Measurements from ENCODE around the gene SOCS6. TPM values are rescaled to one million over a fixed set of nuclear protein-coding genes. Genes with fewer than 3 reads are reported as not detected.

SOCS6 gene
- total RNA-seq, 3 donors from 2014 or later = 17.9 to 32.9 (median 20.6) TPM

DNA sequence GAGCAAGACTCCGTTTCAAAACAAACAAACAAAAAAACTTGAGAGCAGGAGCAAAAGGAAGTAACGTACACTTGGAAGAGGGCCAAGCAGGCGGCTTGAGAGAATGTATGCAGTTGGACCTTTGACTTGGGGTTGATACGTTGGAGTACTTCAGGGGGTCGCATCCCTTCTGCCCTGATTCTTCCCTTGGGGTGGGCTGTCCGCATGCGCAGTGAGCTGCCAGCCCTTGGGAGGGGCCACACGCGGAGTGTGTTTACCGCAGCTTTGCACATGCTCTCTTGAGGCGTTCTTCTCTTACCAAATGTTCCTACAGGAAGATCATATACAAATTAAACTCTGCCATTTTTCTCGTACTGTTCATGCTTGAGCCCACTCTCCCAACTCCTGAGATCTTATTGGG is 38.1 kb upstream of the SOCS6 start:
- no peaks in the 10 kb centered on the region for H3K9me3 ChIP-seq
- TF ChIP-seq POLR2AphosphoS5 (IDR thresholded peaks at IDR 0.05) = no peak
- TF ChIP-seq POLR2A (IDR thresholded peaks at IDR 0.05) = no peak
- TF ChIP-seq, protein P1, sequence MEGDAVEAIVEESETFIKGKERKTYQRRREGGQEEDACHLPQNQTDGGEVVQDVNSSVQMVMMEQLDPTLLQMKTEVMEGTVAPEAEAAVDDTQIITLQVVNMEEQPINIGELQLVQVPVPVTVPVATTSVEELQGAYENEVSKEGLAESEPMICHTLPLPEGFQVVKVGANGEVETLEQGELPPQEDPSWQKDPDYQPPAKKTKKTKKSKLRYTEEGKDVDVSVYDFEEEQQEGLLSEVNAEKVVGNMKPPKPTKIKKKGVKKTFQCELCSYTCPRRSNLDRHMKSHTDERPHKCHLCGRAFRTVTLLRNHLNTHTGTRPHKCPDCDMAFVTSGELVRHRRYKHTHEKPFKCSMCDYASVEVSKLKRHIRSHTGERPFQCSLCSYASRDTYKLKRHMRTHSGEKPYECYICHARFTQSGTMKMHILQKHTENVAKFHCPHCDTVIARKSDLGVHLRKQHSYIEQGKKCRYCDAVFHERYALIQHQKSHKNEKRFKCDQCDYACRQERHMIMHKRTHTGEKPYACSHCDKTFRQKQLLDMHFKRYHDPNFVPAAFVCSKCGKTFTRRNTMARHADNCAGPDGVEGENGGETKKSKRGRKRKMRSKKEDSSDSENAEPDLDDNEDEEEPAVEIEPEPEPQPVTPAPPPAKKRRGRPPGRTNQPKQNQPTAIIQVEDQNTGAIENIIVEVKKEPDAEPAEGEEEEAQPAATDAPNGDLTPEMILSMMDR (IDR thresholded peaks at IDR 0.05) = no peak
- H3K36me3 ChIP-seq = no peaks in the 10 kb centered on the region
- H3K27ac ChIP-seq = no peak overlapping the region
- DNase-seq (ENCODE audit: low spot score in 2 of 2) = no peak
- no peak overlapping the region for H3K4me3 ChIP-seq
- no peaks in the 10 kb centered on the region for H3K27me3 ChIP-seq
- intact Hi-C loops (cut with DNase I; ENCODE audit: low total_unique reads) = no loop called here
- H3K4me1 ChIP-seq = no peaks in the 10 kb centered on the region

DNA sequence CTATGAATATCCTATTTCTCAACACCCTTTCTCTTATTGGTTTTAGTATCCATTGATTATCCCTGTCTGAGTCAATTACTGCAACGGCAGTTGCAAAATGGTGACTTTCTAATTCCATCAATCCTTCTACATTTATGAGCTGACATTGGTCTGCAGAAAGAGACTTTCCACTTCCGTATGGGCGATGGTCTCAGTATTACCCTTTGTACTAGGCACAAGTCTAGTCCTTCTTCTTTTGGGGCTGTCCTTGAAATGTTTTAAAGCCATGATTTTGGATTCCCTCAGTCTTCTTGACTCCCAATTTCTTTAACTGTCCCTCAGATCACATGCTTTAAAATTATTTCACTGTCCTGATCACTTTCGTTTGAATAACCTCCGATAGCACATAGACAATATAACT is 32.7 kb upstream of the SOCS6 start:
- no peaks in the 10 kb centered on the region for H3K36me3 ChIP-seq
- DNase-seq (ENCODE audit: low spot score in 2 of 2) = no peak
- TF ChIP-seq, protein P1 (IDR thresholded peaks at IDR 0.05) = no peak
- no peak for TF ChIP-seq POLR2AphosphoS5 (IDR thresholded peaks at IDR 0.05)
- TF ChIP-seq POLR2A (IDR thresholded peaks at IDR 0.05) = no peak
- no peak overlapping the region for H3K27ac ChIP-seq
- no peaks in the 10 kb centered on the region for H3K27me3 ChIP-seq
- no peak overlapping the region for H3K4me3 ChIP-seq
- no peaks in the 10 kb centered on the region for H3K4me1 ChIP-seq
- intact Hi-C loops (cut with DNase I; ENCODE audit: low total_unique reads) = no loop called here
- H3K9me3 ChIP-seq = no peaks in the 10 kb centered on the region

DNA sequence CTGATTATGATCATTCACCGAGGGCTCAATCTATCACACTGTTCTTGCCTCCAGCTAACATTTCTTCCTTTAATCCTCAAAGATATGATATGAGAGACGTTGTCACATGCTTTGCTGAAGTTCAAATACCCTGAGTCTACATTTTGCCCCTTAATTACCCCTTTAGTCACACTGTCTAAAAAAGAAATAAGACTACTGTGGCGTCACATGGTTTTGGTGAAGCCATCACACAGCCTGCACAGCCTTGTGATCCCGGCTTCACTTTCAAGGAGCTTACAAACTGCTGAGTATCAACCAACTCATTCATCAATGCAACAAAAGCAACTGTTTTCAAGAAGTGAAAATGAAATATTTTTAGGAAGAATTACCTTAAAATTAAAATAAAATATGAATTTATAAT is 31.9 kb upstream of the SOCS6 start:
- Histone ChIP-seq H3K4me1 (no peaks in the 10 kb centered on the region), H3K4me3 (no peak overlapping the region), H3K27ac (no peak overlapping the region), H3K9me3 (no peaks in the 10 kb centered on the region), H3K36me3 (no peaks in the 10 kb centered on the region), H3K27me3 (no peaks in the 10 kb centered on the region)
- DNase-seq (ENCODE audit: low spot score in 2 of 2) = no peak
- intact Hi-C loops (cut with DNase I; ENCODE audit: low total_unique reads) = no loop called here
- no peak for TF ChIP-seq POLR2AphosphoS5 (IDR thresholded peaks at IDR 0.05)
- TF ChIP-seq POLR2A (IDR thresholded peaks at IDR 0.05) = no peak
- TF ChIP-seq, protein P1 (IDR thresholded peaks at IDR 0.05) = no peak

DNA sequence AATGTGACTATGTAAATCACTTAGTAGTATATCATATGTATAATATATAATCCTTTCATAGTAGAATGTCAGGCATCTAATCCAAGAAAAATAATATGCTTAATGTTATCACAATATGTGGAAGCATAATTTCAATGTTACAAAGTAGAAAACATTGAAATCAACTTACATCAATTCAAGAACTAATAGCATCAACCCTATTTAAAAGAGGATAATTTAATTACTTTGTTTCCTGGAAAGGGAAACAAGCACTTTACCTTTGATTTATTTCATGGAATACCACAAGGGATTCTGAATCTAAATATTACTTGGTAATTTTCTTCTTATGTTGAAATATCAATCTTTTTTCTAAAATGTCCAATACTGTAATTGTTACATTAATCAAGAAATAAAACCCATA is 30.6 kb upstream of the SOCS6 start:
- H3K27ac ChIP-seq = no peak overlapping the region
- H3K4me3 ChIP-seq = no peak overlapping the region
- DNase-seq (ENCODE audit: low spot score in 2 of 2) = no peak
- TF ChIP-seq POLR2A (IDR thresholded peaks at IDR 0.05) (no peak), POLR2AphosphoS5 (IDR thresholded peaks at IDR 0.05) (no peak)
- TF ChIP-seq, protein P1 (IDR thresholded peaks at IDR 0.05) = no peak
- no peaks in the 10 kb centered on the region for H3K36me3 ChIP-seq
- H3K9me3 ChIP-seq = no peaks in the 10 kb centered on the region
- no peaks in the 10 kb centered on the region for H3K27me3 ChIP-seq
- no peaks in the 10 kb centered on the region for H3K4me1 ChIP-seq
- intact Hi-C loops (cut with DNase I; ENCODE audit: low total_unique reads) = no loop called here

DNA sequence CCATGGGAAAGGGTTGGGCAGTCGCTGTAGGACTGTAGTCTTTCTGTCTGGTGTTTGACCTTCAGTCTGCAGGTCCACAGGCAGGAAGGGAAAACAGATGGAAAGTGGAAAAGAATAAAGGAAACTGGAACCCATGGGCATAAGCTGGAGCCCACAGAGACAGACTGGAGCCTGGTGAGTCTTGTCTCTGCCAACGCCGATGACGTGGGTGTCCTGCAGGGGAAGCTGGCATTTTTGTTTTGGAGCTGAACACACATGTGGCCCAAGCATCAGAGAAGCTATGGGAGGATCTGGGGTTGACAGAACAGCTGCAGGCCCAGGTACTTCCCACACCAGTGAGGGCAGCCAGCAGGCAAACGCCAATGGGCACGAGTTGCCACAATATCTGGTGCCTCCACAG is 28.2 kb upstream of the SOCS6 start:
- H3K4me3 ChIP-seq = no peak overlapping the region
- H3K9me3 ChIP-seq = no peaks in the 10 kb centered on the region
- intact Hi-C loops (cut with DNase I; ENCODE audit: low total_unique reads) = no loop called here
- H3K4me1 ChIP-seq = no peaks in the 10 kb centered on the region
- H3K27ac ChIP-seq = no peak overlapping the region
- no peaks in the 10 kb centered on the region for H3K27me3 ChIP-seq
- H3K36me3 ChIP-seq = no peaks in the 10 kb centered on the region
- TF ChIP-seq POLR2AphosphoS5 (IDR thresholded peaks at IDR 0.05) (no peak), POLR2A (IDR thresholded peaks at IDR 0.05) (no peak)
- TF ChIP-seq, protein P1 (IDR thresholded peaks at IDR 0.05) = no peak
- DNase-seq (ENCODE audit: low spot score in 2 of 2) = no peak

Data from breast epithelium (tissue), 4 donors.